Kidney (tissue), 14 donors: ENCODE measurements around the gene SLC24A4. TPM values are rescaled to one million over a fixed set of nuclear protein-coding genes. Genes with fewer than 3 reads are reported as not detected.

Source experiments
- DNase-seq, 5 donors: peaks; one replicate each; pipeline ENCODE4 v3.0.0-alpha.2; 2013 to 2020
- FAIRE-seq: peaks from 2 replicates; lab custom pipeline; 2012; peaks lifted over from hg19 to GRCh38; lab: Jason Lieb, UNC
- H3K27ac ChIP-seq, 2 donors: one replicate each; pipeline ENCODE4 v1.7.0; 2013; ENCODE audit warnings: low read depth in 2 of 2, low read length in 2 of 2, inconsistent platforms in 1 of 2
- H3K27me3 ChIP-seq: one replicate; pipeline ENCODE4 v1.7.1; 2013; ENCODE audit warnings: low read length, inconsistent platforms; ENCODE audit not compliant: control insufficient read depth, insufficient read depth
- H3K36me3 ChIP-seq, 3 donors: one replicate each; pipeline versions ENCODE4 v1.7.0 to v1.7.1; 2013; ENCODE audit warnings: low read length in 3 of 3, control low read depth in 1 of 3, inconsistent platforms in 1 of 3; ENCODE audit not compliant: insufficient read depth in 3 of 3, control insufficient read depth in 2 of 3
- H3K4me1 ChIP-seq, 3 donors: one replicate each; pipeline versions ENCODE4 v1.7.0 to v1.7.1; 2013; ENCODE audit warnings: low read length in 3 of 3, inconsistent platforms in 1 of 3, low read depth in 1 of 3; ENCODE audit not compliant: control insufficient read depth in 2 of 3, insufficient read depth in 2 of 3
- H3K4me3 ChIP-seq, 3 donors: one replicate each; pipeline versions ENCODE4 v1.7.0 to v1.8.1; 2013; ENCODE audit warnings: low read length in 3 of 3, control low read depth in 1 of 3, inconsistent platforms in 1 of 3
- H3K9ac ChIP-seq, 3 donors: one replicate each; pipeline versions ENCODE4 v1.7.0 to v1.7.1; 2013; ENCODE audit warnings: low read length in 3 of 3, control low read depth in 1 of 3, inconsistent platforms in 1 of 3
- H3K9me3 ChIP-seq, 3 donors: one replicate each; pipeline versions ENCODE4 v1.7.0 to v1.7.1; 2013; ENCODE audit warnings: low read length in 3 of 3, control low read depth in 1 of 3, inconsistent platforms in 1 of 3; ENCODE audit not compliant: control insufficient read depth in 2 of 3, insufficient read depth in 1 of 3
- CTCF ChIP-seq: IDR thresholded peaks from 3 replicates; pipeline ENCODE4 v1.5.1; 2012; ENCODE audit warnings: mild to moderate bottlenecking, moderate library complexity, borderline replicate concordance; ENCODE audit not compliant: insufficient read depth; ENCODE audit errors: extremely low read depth
- intact Hi-C: fragments of 100-400 bp; cut with DNase I; formaldehyde crosslinking; loops from one replicate; pipeline ENCODE4 v1.11.1; 2022
- polyA plus RNA-seq: library from polyadenylated mRNA; stranded (reverse); fragments of 350-450 nt; fragmentation: Illumina TruSeq; extraction: RNeasy Lipid Tissue Mini Kit (QIAGEN cat#74804); gene quantifications from one replicate; pipeline ENCODE4 v1.2.3, GENCODE V29; 2014; ENCODE audit warnings: low read depth, low replicate concordance; ENCODE audit not compliant: insufficient read depth
- total RNA-seq: library from RNA; stranded (reverse); fragmentation: NEBNext Ultra II Directional; extraction: Animal tissue kit (Norgen Biotek cat#: 25700); gene quantifications from one replicate; pipeline ENCODE4 v1.2.1, GENCODE V29; 2021
- donor health status: control.
- donor health status: control.
- donor health status: control.
- donor health status: control.
- donor health status: control.
- donor health status: DM: yes; HTN: yes; CAD: no.
- donor health status: Normal renal cell carcinoma (clear cell type).

SLC24A4 gene
- total and polyA plus RNA-seq, 2 donors from 2014 or later = 0.32 to 0.85 TPM

DNA sequence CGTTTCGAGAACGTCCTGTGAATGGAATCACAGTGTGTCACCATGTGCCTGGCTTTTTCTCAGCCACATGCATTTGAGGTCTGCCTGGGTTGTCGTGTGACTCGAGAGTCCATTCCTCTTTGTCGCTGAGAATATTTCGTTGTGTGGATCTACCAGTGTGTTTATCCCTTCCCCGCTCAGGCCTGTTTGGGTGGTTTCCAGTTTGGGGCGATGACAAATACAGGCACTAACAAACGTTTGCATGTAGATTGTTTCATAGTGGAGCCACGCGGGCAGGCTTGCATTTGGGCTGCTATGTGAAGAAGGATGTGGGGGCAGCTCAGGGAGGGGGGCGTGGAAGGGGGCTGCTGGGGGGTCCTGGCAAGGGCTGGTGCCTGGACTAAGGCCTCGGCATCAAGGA lies 204.8 kb downstream of the SLC24A4 start:
- intact Hi-C loops = no loop called here
- no peaks in the 10 kb centered on the region for H3K9me3 ChIP-seq
- no peak overlapping the region for H3K27ac ChIP-seq
- H3K4me3 ChIP-seq = no peak overlapping the region
- DNase-seq = no peak
- no peak for TF ChIP-seq CTCF
- H3K36me3 ChIP-seq = no peaks in the 10 kb centered on the region
- no peak overlapping the region for H3K9ac ChIP-seq
- H3K4me1 ChIP-seq = no peaks in the 10 kb centered on the region
- FAIRE-seq = no peak
- H3K27me3 ChIP-seq = no peaks in the 10 kb centered on the region

DNA sequence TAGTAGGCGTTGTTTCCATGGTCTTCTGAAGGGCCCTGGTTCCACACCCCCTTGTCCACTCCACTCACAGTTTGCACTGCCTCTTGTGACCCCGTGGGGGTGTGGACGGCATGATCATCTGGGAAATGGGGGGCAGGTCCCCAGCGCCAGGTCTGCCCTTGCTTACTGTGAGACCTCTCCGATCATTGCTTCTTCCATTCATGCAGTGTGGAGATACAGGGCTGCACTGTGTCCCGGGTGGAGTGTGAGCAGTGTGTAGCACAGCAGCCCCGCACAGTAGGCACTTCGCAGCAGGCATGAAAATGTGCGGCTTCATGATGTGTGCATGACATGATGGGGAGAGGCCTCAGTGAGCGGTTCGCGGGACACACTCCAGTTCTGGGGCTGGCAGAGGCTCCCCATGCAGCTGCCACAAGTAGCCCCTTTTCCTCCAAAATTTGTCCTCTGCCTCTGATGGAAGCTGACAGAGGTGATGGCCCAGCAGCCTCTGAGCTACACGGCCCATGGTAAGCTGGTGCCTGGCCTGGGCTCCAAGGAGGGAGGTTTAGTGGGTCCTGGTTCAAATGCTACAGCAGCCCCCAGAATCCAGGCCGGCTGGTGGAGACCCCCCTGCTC lies 205.6 kb downstream of the SLC24A4 start:
- H3K4me1 ChIP-seq = no peaks in the 10 kb centered on the region
- no peak overlapping the region for H3K9ac ChIP-seq
- TF ChIP-seq CTCF = no peak
- H3K4me3 ChIP-seq = no peak overlapping the region
- FAIRE-seq (no peak), DNase-seq (no peak)
- H3K9me3 ChIP-seq = no peaks in the 10 kb centered on the region
- intact Hi-C loops = no loop called here
- H3K27ac ChIP-seq = no peak overlapping the region
- no peaks in the 10 kb centered on the region for H3K27me3 ChIP-seq
- no peaks in the 10 kb centered on the region for H3K36me3 ChIP-seq

- no peaks in the 10 kb centered on the region for H3K9me3 ChIP-seq
- H3K27ac ChIP-seq = no peak overlapping the region
- H3K9ac ChIP-seq = no peak overlapping the region
- H3K27me3 ChIP-seq = no peaks in the 10 kb centered on the region
- no peaks in the 10 kb centered on the region for H3K36me3 ChIP-seq
- FAIRE-seq (no peak), DNase-seq (no peak)
- H3K4me1 ChIP-seq = no peaks in the 10 kb centered on the region
- intact Hi-C loops = no loop called here
- TF ChIP-seq CTCF = no peak
- no peak overlapping the region for H3K4me3 ChIP-seq
These were observed 206.9 kb downstream of the SLC24A4 start for GRCh38 chr14:92529903-92530302.
